GM13977 (cell line): ENCODE measurements around the gene FMO2.
"Not testable (repeated sequence)": the region's sequence is repeated elsewhere in the genome, so short reads cannot be mapped to it uniquely, and the experiment has no call there.

Source experiments
- DNase-seq: peaks from one replicate; pipeline ENCODE4 v3.0.0; 2012; ENCODE audit warnings: low spot score
- in situ Hi-C: fragments of 300-500 bp; cut with MboI; formaldehyde crosslinking; loops from one replicate; pipeline ENCODE4 v1.12.0; 2022; ENCODE audit warnings: low sequenced_read_pairs, low pct_unique_long_range_greater_than_20kb, mixed read lengths, inconsistent platforms; ENCODE audit not compliant: unreplicated experiment
- TF ChIP-seq, protein P1 (sequence below): IDR thresholded peaks from 2 replicates; pipeline ENCODE4 v1.5.1; 2012; ENCODE audit warnings: mild to moderate bottlenecking, control low read depth; ENCODE audit not compliant: insufficient read depth; ENCODE audit errors: extremely low read depth, missing control alignments

Gene FMO2

DNA sequence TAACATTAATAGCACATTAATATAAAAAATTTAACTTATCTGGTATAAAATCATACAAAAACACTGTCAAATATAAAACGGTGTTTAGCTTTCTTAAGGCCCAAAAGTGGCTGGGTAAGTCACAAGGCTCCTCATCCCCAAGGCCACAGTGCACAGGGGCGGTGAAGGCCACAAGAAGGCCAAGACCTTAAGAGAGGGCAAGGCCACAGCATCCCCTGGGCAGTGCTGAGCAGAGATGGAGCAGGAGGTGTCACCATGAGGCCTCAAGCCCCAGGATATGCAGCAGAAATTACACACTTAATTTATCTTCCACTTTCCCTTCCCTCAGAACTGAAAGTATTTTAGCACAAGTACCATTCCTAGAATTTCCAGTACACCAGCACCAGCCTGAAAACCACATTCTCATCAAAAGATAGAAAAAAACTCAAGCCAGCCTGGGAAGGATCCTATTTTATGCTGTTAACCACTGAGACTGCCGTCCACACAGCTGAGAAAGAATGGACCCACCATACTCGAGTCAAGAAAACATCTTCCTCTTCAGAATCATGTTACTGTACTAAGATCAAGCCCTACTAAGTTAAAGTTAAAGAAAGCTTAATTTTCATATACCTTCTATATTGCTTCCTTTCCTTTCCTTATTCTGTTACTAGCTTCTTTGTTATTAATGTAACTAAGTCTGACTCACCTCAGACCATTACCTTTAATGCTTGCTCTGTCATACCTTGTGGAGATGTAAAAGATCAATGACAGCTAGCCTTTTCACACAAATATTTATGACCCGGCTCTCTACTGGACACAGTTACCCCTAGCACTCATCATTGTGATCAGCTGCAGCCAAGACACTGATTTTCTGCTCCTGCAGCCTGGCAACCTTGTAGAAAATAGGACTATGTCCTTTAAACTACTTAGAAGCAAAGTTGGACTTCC lies 36.8 kb downstream of the FMO2 start:
- no peak for DNase-seq
- in situ Hi-C loops: no loop called here
- TF ChIP-seq, protein P1, sequence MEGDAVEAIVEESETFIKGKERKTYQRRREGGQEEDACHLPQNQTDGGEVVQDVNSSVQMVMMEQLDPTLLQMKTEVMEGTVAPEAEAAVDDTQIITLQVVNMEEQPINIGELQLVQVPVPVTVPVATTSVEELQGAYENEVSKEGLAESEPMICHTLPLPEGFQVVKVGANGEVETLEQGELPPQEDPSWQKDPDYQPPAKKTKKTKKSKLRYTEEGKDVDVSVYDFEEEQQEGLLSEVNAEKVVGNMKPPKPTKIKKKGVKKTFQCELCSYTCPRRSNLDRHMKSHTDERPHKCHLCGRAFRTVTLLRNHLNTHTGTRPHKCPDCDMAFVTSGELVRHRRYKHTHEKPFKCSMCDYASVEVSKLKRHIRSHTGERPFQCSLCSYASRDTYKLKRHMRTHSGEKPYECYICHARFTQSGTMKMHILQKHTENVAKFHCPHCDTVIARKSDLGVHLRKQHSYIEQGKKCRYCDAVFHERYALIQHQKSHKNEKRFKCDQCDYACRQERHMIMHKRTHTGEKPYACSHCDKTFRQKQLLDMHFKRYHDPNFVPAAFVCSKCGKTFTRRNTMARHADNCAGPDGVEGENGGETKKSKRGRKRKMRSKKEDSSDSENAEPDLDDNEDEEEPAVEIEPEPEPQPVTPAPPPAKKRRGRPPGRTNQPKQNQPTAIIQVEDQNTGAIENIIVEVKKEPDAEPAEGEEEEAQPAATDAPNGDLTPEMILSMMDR: no peak

DNA sequence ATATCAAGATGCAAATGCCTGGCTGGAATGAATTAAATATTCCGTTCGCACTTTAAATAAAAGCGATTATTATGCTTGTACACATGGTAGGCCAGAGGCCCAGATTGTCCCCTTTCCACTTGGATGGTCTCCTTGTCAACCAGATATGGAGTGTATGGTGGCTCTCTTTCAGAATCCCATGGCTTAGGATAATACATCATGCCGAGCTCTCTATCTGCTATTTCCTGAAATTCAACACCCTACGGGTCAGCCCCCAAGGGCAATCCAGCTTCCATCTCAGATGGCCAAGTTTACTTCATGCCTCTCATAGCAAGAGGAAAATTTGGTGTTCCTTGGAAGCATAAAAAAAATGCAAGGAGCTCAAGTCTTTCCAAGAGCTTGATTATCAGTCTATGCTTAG lies 37.8 kb downstream of the FMO2 start:
- TF ChIP-seq, protein P1: no peak
- in situ Hi-C loops: no loop called here
- no peak for DNase-seq

DNA sequence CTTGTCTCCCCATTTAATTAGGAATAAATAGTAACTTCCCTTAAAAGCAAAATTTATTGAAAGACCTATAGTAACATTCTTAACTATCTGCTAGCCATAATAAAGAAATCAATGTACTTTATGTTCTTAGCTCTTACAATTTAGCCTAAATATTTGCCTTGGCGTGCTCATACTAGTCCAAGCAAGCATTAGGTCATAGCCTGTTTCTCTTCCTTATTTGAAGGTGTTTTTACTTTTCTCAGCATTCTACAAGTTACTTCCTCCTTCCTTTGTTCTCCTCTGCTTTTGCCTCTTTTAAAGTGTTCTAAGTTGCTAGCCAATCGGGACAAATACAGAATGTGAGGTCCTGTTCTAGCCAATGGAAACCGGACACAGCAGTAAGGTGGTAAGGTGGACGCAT lies 39.2 kb downstream of the FMO2 start:
- DNase-seq, in situ Hi-C loops: not testable (repeated sequence)

DNA sequence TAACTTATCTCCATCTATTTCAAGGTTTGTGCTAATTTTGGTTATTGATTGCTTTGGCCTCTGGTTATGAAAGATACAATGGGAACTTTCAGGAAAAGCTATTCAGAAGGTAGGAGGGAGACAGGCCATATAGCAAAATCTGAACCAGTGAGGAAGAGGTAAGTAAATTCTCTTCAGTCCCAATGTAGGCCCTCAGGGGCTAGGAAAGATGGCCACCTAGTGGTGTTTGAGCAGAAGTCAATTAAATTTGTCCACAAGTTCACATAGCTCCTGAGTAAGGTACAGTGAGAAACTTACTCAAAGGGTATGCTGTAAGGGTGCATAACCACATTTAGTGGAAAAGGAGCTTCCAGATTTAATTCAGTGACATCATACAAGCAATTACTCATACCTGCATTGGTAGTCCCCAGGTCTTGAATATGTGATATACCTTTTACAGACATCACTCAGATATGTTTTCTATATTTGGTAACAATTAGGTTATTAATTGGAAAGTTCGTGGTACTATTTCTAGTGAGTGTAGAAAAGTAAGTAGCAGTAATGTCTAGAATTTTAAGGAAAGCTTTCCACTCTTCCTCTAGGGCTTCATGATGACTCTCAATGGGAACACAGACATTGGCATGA lies 41.8 kb downstream of the FMO2 start:
- in situ Hi-C loops: no loop called here
- TF ChIP-seq, protein P1: peak; percentile 67
- peak; percentile 64 for DNase-seq

DNA sequence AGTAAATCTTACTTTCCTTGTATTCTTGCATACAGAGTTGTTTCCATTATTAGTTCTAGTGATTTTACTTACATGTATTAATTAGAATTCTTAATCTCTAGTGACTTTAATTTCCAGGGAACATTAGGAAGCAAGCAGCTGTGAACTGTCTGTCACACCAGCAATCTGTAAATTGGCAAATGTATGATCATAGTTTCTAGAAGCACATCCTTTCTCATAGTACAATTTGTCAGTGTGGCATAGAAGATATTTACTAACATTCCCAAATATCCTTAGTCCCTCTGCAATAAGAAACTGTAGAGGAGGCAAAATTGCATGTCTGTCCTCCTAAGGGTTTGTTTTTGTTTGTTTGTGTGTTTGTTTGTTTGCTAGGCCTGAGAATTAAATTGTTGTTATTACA lies 46.2 kb downstream of the FMO2 start:
- in situ Hi-C loops: no loop called here
- TF ChIP-seq, protein P1: no peak

DNA sequence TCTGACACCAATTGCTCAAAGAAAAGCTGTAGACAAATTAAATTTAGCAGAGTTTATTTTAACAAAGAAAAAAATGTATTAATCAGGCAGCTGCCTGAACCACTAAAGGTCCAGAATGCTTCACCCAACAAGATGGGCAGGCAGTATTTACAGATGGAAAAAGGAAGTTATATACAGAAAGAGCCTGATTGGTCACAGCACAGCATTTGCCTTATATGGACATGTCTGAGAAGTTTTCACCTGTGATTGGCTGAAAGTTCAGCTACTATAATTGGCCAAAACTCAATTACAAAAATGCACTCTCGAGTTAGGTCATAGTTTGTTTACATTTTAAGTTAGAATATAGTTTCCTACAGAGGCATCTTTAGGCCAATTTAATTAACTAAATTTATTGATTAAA lies 48.1 kb downstream of the FMO2 start:
- no peak for DNase-seq
- in situ Hi-C loops: no loop called here

More for the DNA sequence above, 46.2 kb downstream of the FMO2 start:
- no peak for DNase-seq

DNA sequence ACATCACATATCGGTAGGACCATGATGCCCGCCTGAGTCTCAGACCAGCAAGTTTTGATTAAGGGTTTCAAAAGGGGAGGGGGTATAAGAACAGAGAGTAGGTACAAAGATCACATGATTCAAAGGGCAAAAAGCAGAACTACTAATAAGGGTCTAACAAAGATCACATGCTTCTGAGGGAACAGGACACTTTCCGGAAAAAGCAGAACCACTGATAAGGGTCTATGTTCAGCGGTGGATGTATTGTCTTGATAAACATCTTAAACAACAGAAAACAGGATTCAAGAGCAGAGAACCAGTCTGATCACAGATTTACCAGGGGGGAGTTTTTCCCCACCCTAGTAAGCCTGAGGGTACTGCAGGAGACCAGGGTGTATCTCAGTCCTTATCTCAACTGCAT lies 51.1 kb downstream of the FMO2 start:
- in situ Hi-C loops, DNase-seq: not testable (repeated sequence)

More for the DNA sequence above, 48.1 kb downstream of the FMO2 start:
- TF ChIP-seq, protein P1: no peak
